ENCODE results near the gene CLEC16A.
A peak's percentile ranks its signal among the peaks of the same experiment; 100 is the strongest.

CLEC16A gene

GRCh38 chr16:10944249-10945064 lies at the start of gene CLEC16A:
Gene CLEC16A, plus strand, starts transcription at chr16:10944564. Its CDS starts 154 bp downstream, at chr16:10944718.
- DNase-seq (ENCODE audit: extremely low read depth in 1 of 2, low read depth in 1 of 2): peak; percentile 81 to 91

- peak in 1 of 2 donors; percentile 7 for DNase-seq (ENCODE audit: extremely low read depth in 1 of 2, low read depth in 1 of 2)
These were observed 49.1 kb upstream of the CLEC16A start for GRCh38 chr16:10895053-10895946.

DNA sequence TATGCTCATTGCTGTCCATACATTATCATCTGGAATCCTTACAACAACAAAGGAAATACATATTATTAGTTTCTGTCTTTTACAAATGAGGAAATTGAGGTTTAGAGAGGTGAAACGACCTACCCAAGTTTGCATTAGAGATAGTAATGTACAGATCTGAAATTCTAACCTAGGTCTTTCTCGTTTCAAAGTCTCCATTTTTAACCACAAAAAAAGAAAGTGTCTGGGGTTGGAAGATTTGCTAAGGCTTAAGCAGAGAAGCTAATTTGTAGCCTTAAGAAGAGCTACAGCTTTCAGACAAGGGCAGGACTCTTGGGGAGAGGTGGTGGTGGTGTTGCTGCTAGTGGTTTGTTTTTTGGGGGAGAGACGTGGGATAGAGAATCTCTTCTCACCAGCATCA lies 48.2 kb upstream of the CLEC16A start:
- no peak for DNase-seq (ENCODE audit: extremely low read depth in 1 of 2, low read depth in 1 of 2)

GRCh38 chr16:10896723-10897122 lies 47.6 kb upstream of the CLEC16A start:
- DNase-seq (ENCODE audit: extremely low read depth in 1 of 2, low read depth in 1 of 2): no peak

- no peak for DNase-seq (ENCODE audit: extremely low read depth in 1 of 2, low read depth in 1 of 2)
These were observed 47.2 kb upstream of the CLEC16A start for GRCh38 chr16:10897134-10897533.

GRCh38 chr16:10902999-10903398 lies 41.4 kb upstream of the CLEC16A start:
- no peak for DNase-seq (ENCODE audit: extremely low read depth in 1 of 2, low read depth in 1 of 2)

DNA sequence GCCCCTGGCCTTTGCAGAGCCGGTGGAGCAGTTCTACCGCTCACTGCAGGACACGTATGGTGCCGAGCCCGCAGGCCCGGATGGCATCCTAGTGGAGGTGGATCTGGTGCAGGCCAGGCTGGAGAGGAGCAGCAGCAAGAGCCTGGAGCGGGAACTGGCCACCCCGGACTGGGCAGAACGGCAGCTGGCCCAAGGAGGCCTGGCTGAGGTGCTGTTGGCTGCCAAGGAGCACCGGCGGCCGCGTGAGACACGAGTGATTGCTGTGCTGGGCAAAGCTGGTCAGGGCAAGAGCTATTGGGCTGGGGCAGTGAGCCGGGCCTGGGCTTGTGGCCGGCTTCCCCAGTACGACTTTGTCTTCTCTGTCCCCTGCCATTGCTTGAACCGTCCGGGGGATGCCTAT lies 37.9 kb upstream of the CLEC16A start:
- no peak for DNase-seq (ENCODE audit: extremely low read depth in 1 of 2, low read depth in 1 of 2)

- no peak for DNase-seq (ENCODE audit: extremely low read depth in 1 of 2, low read depth in 1 of 2)
These were observed 37.2 kb upstream of the CLEC16A start for GRCh38 chr16:10906914-10907756.

DNA sequence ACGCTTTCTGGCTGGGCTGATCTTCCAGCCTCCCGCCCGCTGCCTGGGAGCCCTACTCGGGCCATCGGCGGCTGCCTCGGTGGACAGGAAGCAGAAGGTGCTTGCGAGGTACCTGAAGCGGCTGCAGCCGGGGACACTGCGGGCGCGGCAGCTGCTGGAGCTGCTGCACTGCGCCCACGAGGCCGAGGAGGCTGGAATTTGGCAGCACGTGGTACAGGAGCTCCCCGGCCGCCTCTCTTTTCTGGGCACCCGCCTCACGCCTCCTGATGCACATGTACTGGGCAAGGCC lies 36.7 kb upstream of the CLEC16A start:
- DNase-seq (ENCODE audit: extremely low read depth in 1 of 2, low read depth in 1 of 2): no peak

- no peak for DNase-seq (ENCODE audit: extremely low read depth in 1 of 2, low read depth in 1 of 2)
These were observed 33.1 kb upstream of the CLEC16A start for GRCh38 chr16:10911267-10911666.

- DNase-seq (ENCODE audit: extremely low read depth in 1 of 2, low read depth in 1 of 2): no peak
These were observed 27.8 kb upstream of the CLEC16A start for GRCh38 chr16:10916534-10916933.

DNA sequence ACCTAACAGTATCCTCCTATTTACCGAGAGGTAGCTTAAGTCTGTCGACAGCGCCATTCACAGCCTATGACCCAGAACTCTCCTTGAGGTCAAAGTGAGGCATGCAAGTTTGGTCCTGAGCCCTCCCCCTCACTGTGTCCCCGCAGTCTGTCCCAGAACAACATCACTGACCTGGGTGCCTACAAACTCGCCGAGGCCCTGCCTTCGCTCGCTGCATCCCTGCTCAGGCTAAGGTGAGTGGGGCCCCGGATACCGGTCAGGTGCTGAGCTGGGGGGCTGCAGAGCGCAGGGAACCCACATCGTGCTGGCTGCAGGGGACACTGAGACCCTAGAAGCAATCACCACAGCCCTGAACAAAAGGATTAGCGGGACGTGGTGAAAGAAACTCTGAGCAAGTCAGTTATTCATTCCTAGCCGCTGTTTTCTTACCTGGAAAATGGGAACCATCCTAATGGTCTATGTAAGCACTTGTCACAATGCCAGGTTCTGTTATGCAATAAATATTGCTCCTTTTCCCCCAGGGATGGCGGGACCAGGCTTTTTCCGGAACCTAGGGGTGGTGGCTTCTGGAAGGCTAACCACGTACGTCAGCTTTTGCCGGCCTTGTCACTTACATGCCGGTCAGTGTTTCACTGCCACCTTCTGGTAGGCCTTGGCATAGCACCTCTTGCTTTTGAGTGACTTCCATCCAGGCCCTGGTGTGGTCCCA lies 25.9 kb upstream of the CLEC16A start:
- peak; percentile 41 to 59 for DNase-seq (ENCODE audit: extremely low read depth in 1 of 2, low read depth in 1 of 2)

- no peak for DNase-seq (ENCODE audit: extremely low read depth in 1 of 2, low read depth in 1 of 2)
These were observed 25.4 kb upstream of the CLEC16A start for GRCh38 chr16:10919003-10919351.

- no peak for DNase-seq (ENCODE audit: extremely low read depth in 1 of 2, low read depth in 1 of 2)
These were observed 23.5 kb upstream of the CLEC16A start for GRCh38 chr16:10920726-10921427.

- no peak for DNase-seq (ENCODE audit: extremely low read depth in 1 of 2, low read depth in 1 of 2)
These were observed 22.6 kb upstream of the CLEC16A start for GRCh38 chr16:10921536-10922327.

GRCh38 chr16:10922328-10923145 lies 21.8 kb upstream of the CLEC16A start:
- DNase-seq (ENCODE audit: extremely low read depth in 1 of 2, low read depth in 1 of 2): no peak

DNA sequence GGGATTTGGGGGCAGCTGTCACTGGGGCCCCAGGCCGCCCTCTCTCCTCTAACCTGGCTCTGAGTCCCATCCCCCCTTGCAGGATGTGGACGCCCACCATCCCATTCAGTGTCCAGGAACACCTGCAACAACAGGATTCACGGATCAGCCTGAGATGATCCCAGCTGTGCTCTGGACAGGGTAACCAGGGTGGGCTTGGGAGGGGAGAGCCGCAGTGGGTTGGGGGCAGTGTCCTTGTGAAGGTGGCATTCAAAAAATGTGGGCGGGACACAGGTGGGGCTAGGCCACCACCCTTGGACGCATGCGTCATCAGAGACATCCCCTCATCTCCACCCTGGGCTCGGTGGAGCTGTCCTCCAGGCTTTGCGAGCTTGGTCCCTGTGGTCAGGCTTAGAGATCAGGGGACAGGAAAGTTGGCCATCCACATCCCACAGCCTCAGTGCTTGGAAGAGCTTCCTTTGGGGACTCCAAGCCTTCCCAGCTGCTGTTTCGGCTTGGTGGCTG lies 21.2 kb upstream of the CLEC16A start:
- DNase-seq (ENCODE audit: extremely low read depth in 1 of 2, low read depth in 1 of 2): no peak

DNA sequence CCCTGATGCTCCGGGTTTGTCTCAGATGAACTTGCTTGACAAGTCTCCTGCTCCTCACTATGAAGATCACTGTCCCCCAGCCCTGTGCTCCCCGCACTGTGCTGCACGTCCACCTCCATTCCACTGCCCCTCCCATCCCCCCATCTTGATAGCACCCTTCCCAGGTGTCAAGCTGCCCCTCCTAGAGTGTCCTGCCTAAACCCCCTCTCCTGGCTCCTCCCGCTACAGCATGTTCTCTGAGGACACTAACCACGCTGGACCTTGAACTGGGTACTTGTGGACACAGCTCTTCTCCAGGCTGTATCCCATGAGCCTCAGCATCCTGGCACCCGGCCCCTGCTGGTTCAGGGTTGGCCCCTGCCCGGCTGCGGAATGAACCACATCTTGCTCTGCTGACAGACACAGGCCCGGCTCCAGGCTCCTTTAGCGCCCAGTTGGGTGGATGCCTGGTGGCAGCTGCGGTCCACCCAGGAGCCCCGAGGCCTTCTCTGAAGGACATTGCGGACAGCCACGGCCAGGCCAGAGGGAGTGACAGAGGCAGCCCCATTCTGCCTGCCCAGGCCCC lies 20.6 kb upstream of the CLEC16A start:
- DNase-seq (ENCODE audit: extremely low read depth in 1 of 2, low read depth in 1 of 2): no peak

All from activated CD8-positive, alpha-beta memory T cell treated with anti-CD3 and anti-CD28 coated beads for 1 hour (primary cell).